H9 (cell line): ENCODE results near the gene AHCY. TPM values are rescaled to one million over a fixed set of nuclear protein-coding genes. Genes with fewer than 3 reads are reported as not detected.
"Not testable (repeated sequence)": the region's sequence is repeated elsewhere in the genome, so short reads cannot be mapped to it uniquely, and the experiment has no call there.

Experiments used
- DNase-seq: peaks from one replicate; pipeline ENCODE4 v3.0.0-alpha.2; 2017
- H2AFZ ChIP-seq: one replicate; pipeline ENCODE4 v1.6.1; 2013; ENCODE audit warnings: mild to moderate bottlenecking, low read length, control low read depth, moderate library complexity
- H2AK5ac ChIP-seq: 2 replicates; pipeline ENCODE4 v1.6.1; 2013; ENCODE audit warnings: low read length, control low read depth, mixed read lengths; ENCODE audit not compliant: insufficient read length
- H2BK120ac ChIP-seq: one replicate; pipeline ENCODE4 v1.6.1; 2013; ENCODE audit warnings: low read depth, mild to moderate bottlenecking, low read length, control low read depth, inconsistent platforms; ENCODE audit not compliant: poor library complexity, severe bottlenecking
- H2BK12ac ChIP-seq: 2 replicates; pipeline ENCODE4 v1.6.1; 2013; ENCODE audit warnings: low read length, control low read depth, mixed read lengths, low read depth; ENCODE audit not compliant: insufficient read length
- H2BK15ac ChIP-seq: 2 replicates; pipeline ENCODE4 v1.6.1; 2013; ENCODE audit warnings: low read depth, low read length, control low read depth
- H2BK20ac ChIP-seq: one replicate; pipeline ENCODE4 v1.6.1; 2013; ENCODE audit warnings: low read depth, mild to moderate bottlenecking, low read length, control low read depth, inconsistent platforms; ENCODE audit not compliant: poor library complexity, severe bottlenecking
- H2BK5ac ChIP-seq: 2 replicates; pipeline ENCODE4 v1.6.1; 2013; ENCODE audit warnings: low read length, control low read depth, mixed read lengths; ENCODE audit not compliant: insufficient read length
- H3K14ac ChIP-seq: 2 replicates; pipeline ENCODE4 v1.6.1; 2013; ENCODE audit warnings: low read length, control low read depth; ENCODE audit not compliant: insufficient read depth
- H3K18ac ChIP-seq: 2 replicates; pipeline ENCODE4 v1.6.1; 2013; ENCODE audit warnings: low read depth, mild to moderate bottlenecking, mixed read lengths, low read length, control low read depth; ENCODE audit not compliant: insufficient read length
- H3K23ac ChIP-seq: 2 replicates; pipeline ENCODE4 v1.6.1; 2013; ENCODE audit warnings: low read length, control low read depth, mixed read lengths, low read depth; ENCODE audit not compliant: insufficient read length
- H3K23me2 ChIP-seq: 2 replicates; pipeline ENCODE4 v1.6.1; 2013; ENCODE audit warnings: low read depth, mild to moderate bottlenecking, mixed read lengths, low read length, control low read depth; ENCODE audit not compliant: insufficient read length, poor library complexity, severe bottlenecking
- H3K27ac ChIP-seq: 2 replicates; pipeline ENCODE4 v1.5.1; 2013; ENCODE audit warnings: low read length, control low read depth, mixed read lengths, low read depth; ENCODE audit not compliant: insufficient read length
- H3K27me3 ChIP-seq: 2 replicates; pipeline ENCODE4 v1.6.1; 2013; ENCODE audit warnings: low read length, control low read depth, inconsistent platforms; ENCODE audit not compliant: insufficient read depth
- H3K4ac ChIP-seq: 2 replicates; pipeline ENCODE4 v1.6.1; 2013; ENCODE audit warnings: low read depth, mild to moderate bottlenecking, control low read depth, inconsistent platforms, low read length, moderate library complexity
- H3K4me1 ChIP-seq: 2 replicates; pipeline ENCODE4 v1.6.1; 2013; ENCODE audit warnings: low read length, control low read depth, inconsistent platforms; ENCODE audit not compliant: insufficient read depth
- H3K4me2 ChIP-seq: 2 replicates; pipeline ENCODE4 v1.6.1; 2013; ENCODE audit warnings: low read length, control low read depth, mixed read lengths; ENCODE audit not compliant: insufficient read length, insufficient read depth
- H3K56ac ChIP-seq: 2 replicates; pipeline ENCODE4 v1.6.1; 2013; ENCODE audit warnings: low read depth, mild to moderate bottlenecking, mixed read lengths, low read length, control low read depth; ENCODE audit not compliant: insufficient read length
- H3K79me1 ChIP-seq: 2 replicates; pipeline ENCODE4 v1.6.1; 2013; ENCODE audit warnings: low read depth, mild to moderate bottlenecking, moderate library complexity, low read length, control low read depth, inconsistent platforms; ENCODE audit not compliant: insufficient read depth, poor library complexity, severe bottlenecking
- H3K79me2 ChIP-seq: 2 replicates; pipeline ENCODE4 v1.6.1; 2013; ENCODE audit warnings: low read length, control low read depth, inconsistent platforms; ENCODE audit not compliant: insufficient read depth
- H3K9ac ChIP-seq: 2 replicates; pipeline ENCODE4 v1.6.1; 2013; ENCODE audit warnings: low read length, control low read depth, mixed read lengths; ENCODE audit not compliant: insufficient read length; ENCODE audit errors: extremely low read depth
- H3K9me3 ChIP-seq: one replicate; pipeline ENCODE4 v1.6.1; 2013; ENCODE audit warnings: low read depth, low read length, inconsistent platforms; ENCODE audit not compliant: control insufficient read depth
- H3T11ph ChIP-seq: one replicate; pipeline ENCODE4 v1.6.1; 2013; ENCODE audit warnings: mild to moderate bottlenecking, low read length, control low read depth, inconsistent platforms
- H4K20me1 ChIP-seq: one replicate; pipeline ENCODE4 v1.6.1; 2013; ENCODE audit not compliant: control insufficient read depth, insufficient read length, insufficient read depth
- H4K5ac ChIP-seq: 2 replicates; pipeline ENCODE4 v1.6.1; 2013; ENCODE audit warnings: low read depth, mild to moderate bottlenecking, mixed read lengths, low read length, control low read depth; ENCODE audit not compliant: insufficient read length
- H4K8ac ChIP-seq: replicated peaks from 2 replicates; pipeline ENCODE4 v1.6.1; 2013; ENCODE audit warnings: low read length, control low read depth, mixed read lengths, low read depth; ENCODE audit not compliant: insufficient read length
- H4K91ac ChIP-seq: 2 replicates; pipeline ENCODE4 v1.6.1; 2013; ENCODE audit warnings: low read depth, mild to moderate bottlenecking, moderate library complexity, mixed read lengths, low read length, control low read depth; ENCODE audit not compliant: insufficient read length
- H3K27ac Mint-ChIP-seq, 3 experiments: 2 replicates in 2 of 3; 3 replicates in 1 of 3; pipeline ENCODE4 v1.8.0; 2020 to 2021; ENCODE audit warnings: mixed read lengths in 3 of 3, mild to moderate bottlenecking in 1 of 3, moderate library complexity in 1 of 3
- H3K27me3 Mint-ChIP-seq: 2 replicates; pipeline ENCODE4 v1.8.0; 2021; ENCODE audit warnings: low read depth, mild to moderate bottlenecking, moderate library complexity, mixed read lengths
- H3K36me3 Mint-ChIP-seq, 3 experiments: 2 replicates in 2 of 3; 3 replicates in 1 of 3; pipeline ENCODE4 v1.8.0; 2020 to 2021; ENCODE audit warnings: low read depth in 3 of 3, mixed read lengths in 3 of 3; ENCODE audit not compliant: insufficient read depth in 1 of 3
- H3K4me1 Mint-ChIP-seq, 2 experiments: 2 replicates each; pipeline ENCODE4 v1.8.0; 2020; ENCODE audit warnings: mixed read lengths in 2 of 2
- H3K4me3 Mint-ChIP-seq, 2 experiments: 2 replicates in 1 of 2; 3 replicates in 1 of 2; pipeline ENCODE4 v1.8.0; 2020 to 2021; ENCODE audit warnings: mild to moderate bottlenecking in 2 of 2, mixed read lengths in 2 of 2, moderate library complexity in 1 of 2
- H3K9me3 Mint-ChIP-seq, 2 experiments: 2 replicates in 1 of 2; 3 replicates in 1 of 2; pipeline ENCODE4 v1.8.0; 2020; ENCODE audit warnings: mild to moderate bottlenecking in 2 of 2, mixed read lengths in 2 of 2, moderate library complexity in 1 of 2
- WGBS: extraction: QIAGEN DNeasy Blood & Tissue Kit; methylation state at CpG from one replicate; pipeline ENCODE4 v1.1.7; 2013; ENCODE audit warnings: missing lambda C conversion rate, low lambda C conversion rate, mixed read lengths; ENCODE audit not compliant: insufficient read length; ENCODE audit errors: extremely low coverage; 5-methylcytosine and 5-hydroxymethylcytosine counted together
- total RNA-seq: library from RNA; stranded (reverse); gene quantifications from 2 replicates; pipeline ENCODE4 v1.2.1, GENCODE V29; 2021
- TF ChIP-seq, protein P1 (sequence below): fragments of 200-600 bp; sonication (generic); conservative IDR thresholded peaks from 3 replicates; pipeline ENCODE4 v1.8.0; 2021; ENCODE audit warnings: antibody characterized with exemption, mild to moderate bottlenecking

The AHCY gene
- total RNA-seq, 1 experiment from 2014 or later, result 461 TPM

- peak; percentile 83 for DNase-seq
- no peak overlapping the region for H2AFZ ChIP-seq
- no peaks in the 10 kb centered on the region for H3K36me3 Mint-ChIP-seq
Observed at GRCh38 chr20:34331838-34332237, 28.7 kb upstream of the AHCY start.

GRCh38 chr20:34330861-34331544, 27.8 kb upstream of the AHCY start:
- H3K79me2 ChIP-seq, H3K27ac Mint-ChIP-seq, H3K27ac ChIP-seq, H3K56ac ChIP-seq, H3K4me3 Mint-ChIP-seq, H3T11ph ChIP-seq, H3K27me3 ChIP-seq, H3K18ac ChIP-seq, H3K4ac ChIP-seq, H2AFZ ChIP-seq, H3K9ac ChIP-seq, H4K8ac ChIP-seq, H2BK12ac ChIP-seq, H2BK120ac ChIP-seq, H2BK20ac ChIP-seq, H3K9me3 ChIP-seq, H2AK5ac ChIP-seq, H3K4me2 ChIP-seq, H4K20me1 ChIP-seq, H3K9me3 Mint-ChIP-seq, H2BK15ac ChIP-seq, H3K23ac ChIP-seq, H3K23me2 ChIP-seq, H2BK5ac ChIP-seq, H4K91ac ChIP-seq, DNase-seq, H3K14ac ChIP-seq, H3K36me3 Mint-ChIP-seq, H3K4me1 ChIP-seq, H4K5ac ChIP-seq, H3K27me3 Mint-ChIP-seq, H3K79me1 ChIP-seq: not testable (repeated sequence)
- peaks cover 10 to 18% of the 10 kb centered on the region in 2 experiments for H3K4me1 Mint-ChIP-seq
- no CpG with 5 or more reads among the region's 15 CpGs for WGBS

More at GRCh38 chr20:34331838-34332237, 28.7 kb upstream of the AHCY start:
- H3K27ac ChIP-seq, result no peak overlapping the region
- H3K79me2 ChIP-seq, result no peaks in the 10 kb centered on the region
- H3K4me1 ChIP-seq, result no peaks in the 10 kb centered on the region
- H3K14ac ChIP-seq, result no peak overlapping the region
- H3K18ac ChIP-seq, result no peak overlapping the region
- H4K91ac ChIP-seq, result no peak overlapping the region
- WGBS, result no CpG with 5 or more reads among the region's 7 CpGs
- H3K23ac ChIP-seq, result no peak overlapping the region
- no peak overlapping the region for H2AK5ac ChIP-seq
- H2BK120ac ChIP-seq, result no peak overlapping the region
- H3K79me1 ChIP-seq, result no peaks in the 10 kb centered on the region
- peaks cover 10 to 18% of the 10 kb centered on the region in 2 experiments for H3K4me1 Mint-ChIP-seq
- H2BK15ac ChIP-seq, result no peak overlapping the region
- H3T11ph ChIP-seq, result no peak overlapping the region
- H3K4me2 ChIP-seq, result no peak overlapping the region
- H3K23me2 ChIP-seq, result no peaks in the 10 kb centered on the region
- H3K9me3 ChIP-seq, result no peaks in the 10 kb centered on the region
- no peak overlapping the region for H4K5ac ChIP-seq
- H3K27me3 ChIP-seq, result no peaks in the 10 kb centered on the region
- no peak overlapping the region for H3K4ac ChIP-seq
- H3K56ac ChIP-seq, result no peak overlapping the region
- H3K27ac Mint-ChIP-seq, result no peak overlapping the region; a peak in 1 of 7 replicates
- H2BK12ac ChIP-seq, result no peak overlapping the region
- H2BK5ac ChIP-seq, result no peak overlapping the region
- no peak overlapping the region for H4K8ac ChIP-seq
- TF ChIP-seq, protein P1, sequence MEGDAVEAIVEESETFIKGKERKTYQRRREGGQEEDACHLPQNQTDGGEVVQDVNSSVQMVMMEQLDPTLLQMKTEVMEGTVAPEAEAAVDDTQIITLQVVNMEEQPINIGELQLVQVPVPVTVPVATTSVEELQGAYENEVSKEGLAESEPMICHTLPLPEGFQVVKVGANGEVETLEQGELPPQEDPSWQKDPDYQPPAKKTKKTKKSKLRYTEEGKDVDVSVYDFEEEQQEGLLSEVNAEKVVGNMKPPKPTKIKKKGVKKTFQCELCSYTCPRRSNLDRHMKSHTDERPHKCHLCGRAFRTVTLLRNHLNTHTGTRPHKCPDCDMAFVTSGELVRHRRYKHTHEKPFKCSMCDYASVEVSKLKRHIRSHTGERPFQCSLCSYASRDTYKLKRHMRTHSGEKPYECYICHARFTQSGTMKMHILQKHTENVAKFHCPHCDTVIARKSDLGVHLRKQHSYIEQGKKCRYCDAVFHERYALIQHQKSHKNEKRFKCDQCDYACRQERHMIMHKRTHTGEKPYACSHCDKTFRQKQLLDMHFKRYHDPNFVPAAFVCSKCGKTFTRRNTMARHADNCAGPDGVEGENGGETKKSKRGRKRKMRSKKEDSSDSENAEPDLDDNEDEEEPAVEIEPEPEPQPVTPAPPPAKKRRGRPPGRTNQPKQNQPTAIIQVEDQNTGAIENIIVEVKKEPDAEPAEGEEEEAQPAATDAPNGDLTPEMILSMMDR, result no peak
- no peak overlapping the region for H2BK20ac ChIP-seq
- no peaks in the 10 kb centered on the region for H3K9me3 Mint-ChIP-seq
- H3K9ac ChIP-seq, result no peak overlapping the region
- H3K27me3 Mint-ChIP-seq, result no peaks in the 10 kb centered on the region
- H4K20me1 ChIP-seq, result no peaks in the 10 kb centered on the region
- H3K4me3 Mint-ChIP-seq, result no peak overlapping the region
